Measurements from ENCODE around the gene CARD10.
"Not testable (repeated sequence)": the region's sequence is repeated elsewhere in the genome, so short reads cannot be mapped to it uniquely, and the experiment has no call there.

CARD10 gene

GRCh38 chr22:37470087-37470445 is 49.1 kb downstream of the CARD10 start:
- Histone ChIP-seq H3K4me3 (ENCODE audit: low read depth, low read length) (no peak overlapping the region), H3K27ac (no peak overlapping the region), H3K27me3 (ENCODE audit: insufficient read depth, low read depth, severe bottlenecking) (no peaks in the 10 kb centered on the region), H3K9me3 (ENCODE audit: severe bottlenecking) (no peaks in the 10 kb centered on the region), H3K36me3 (peaks cover 79% of the 10 kb centered on the region)
- TF ChIP-seq, protein P1, sequence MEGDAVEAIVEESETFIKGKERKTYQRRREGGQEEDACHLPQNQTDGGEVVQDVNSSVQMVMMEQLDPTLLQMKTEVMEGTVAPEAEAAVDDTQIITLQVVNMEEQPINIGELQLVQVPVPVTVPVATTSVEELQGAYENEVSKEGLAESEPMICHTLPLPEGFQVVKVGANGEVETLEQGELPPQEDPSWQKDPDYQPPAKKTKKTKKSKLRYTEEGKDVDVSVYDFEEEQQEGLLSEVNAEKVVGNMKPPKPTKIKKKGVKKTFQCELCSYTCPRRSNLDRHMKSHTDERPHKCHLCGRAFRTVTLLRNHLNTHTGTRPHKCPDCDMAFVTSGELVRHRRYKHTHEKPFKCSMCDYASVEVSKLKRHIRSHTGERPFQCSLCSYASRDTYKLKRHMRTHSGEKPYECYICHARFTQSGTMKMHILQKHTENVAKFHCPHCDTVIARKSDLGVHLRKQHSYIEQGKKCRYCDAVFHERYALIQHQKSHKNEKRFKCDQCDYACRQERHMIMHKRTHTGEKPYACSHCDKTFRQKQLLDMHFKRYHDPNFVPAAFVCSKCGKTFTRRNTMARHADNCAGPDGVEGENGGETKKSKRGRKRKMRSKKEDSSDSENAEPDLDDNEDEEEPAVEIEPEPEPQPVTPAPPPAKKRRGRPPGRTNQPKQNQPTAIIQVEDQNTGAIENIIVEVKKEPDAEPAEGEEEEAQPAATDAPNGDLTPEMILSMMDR (IDR thresholded peaks at IDR 0.05; ENCODE audit: low read depth, low read length): no peak
- no peak for DNase-seq

GRCh38 chr22:37469416-37470086 is 49.7 kb downstream of the CARD10 start:
- H3K9me3 ChIP-seq (ENCODE audit: severe bottlenecking): no peaks in the 10 kb centered on the region
- H3K4me3 ChIP-seq (ENCODE audit: low read depth, low read length): no peak overlapping the region
- H3K36me3 ChIP-seq: peaks cover 77% of the 10 kb centered on the region
- H3K27ac ChIP-seq: no peak overlapping the region
- no peak for DNase-seq
- H3K27me3 ChIP-seq (ENCODE audit: insufficient read depth, low read depth, severe bottlenecking): no peaks in the 10 kb centered on the region
- TF ChIP-seq, protein P1 (IDR thresholded peaks at IDR 0.05; ENCODE audit: low read depth, low read length): no peak

DNA sequence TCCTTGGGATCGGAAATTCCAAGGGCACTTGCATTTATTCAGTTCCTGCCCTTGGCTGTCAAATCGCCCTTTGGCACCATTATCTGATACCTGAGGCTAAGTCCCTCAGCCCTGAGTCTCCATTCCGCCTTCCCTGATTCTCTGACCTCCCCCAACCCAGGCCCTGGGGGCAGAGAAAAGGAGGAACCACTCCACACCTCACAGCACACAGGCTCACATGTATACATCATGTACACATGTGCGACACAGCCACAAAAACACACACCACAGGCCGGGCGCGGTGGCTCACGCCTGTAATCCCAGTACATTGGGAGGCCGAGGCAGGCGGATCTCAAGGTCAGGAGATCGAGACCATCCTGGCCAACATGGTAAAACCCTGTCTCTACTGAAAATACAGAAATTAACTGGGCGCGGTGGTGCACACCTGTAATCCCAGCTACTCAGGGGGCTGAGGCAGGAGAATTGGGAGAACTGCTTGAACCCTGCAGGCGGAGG is 51.0 kb downstream of the CARD10 start:
- not testable (repeated sequence) for H3K27me3 ChIP-seq (ENCODE audit: insufficient read depth, low read depth, severe bottlenecking); H3K4me3 ChIP-seq (ENCODE audit: low read depth, low read length); H3K9me3 ChIP-seq (ENCODE audit: severe bottlenecking); DNase-seq
- Histone ChIP-seq H3K36me3 (peaks cover 65% of the 10 kb centered on the region), H3K27ac (peak overlapping the region; percentile 81)

DNA sequence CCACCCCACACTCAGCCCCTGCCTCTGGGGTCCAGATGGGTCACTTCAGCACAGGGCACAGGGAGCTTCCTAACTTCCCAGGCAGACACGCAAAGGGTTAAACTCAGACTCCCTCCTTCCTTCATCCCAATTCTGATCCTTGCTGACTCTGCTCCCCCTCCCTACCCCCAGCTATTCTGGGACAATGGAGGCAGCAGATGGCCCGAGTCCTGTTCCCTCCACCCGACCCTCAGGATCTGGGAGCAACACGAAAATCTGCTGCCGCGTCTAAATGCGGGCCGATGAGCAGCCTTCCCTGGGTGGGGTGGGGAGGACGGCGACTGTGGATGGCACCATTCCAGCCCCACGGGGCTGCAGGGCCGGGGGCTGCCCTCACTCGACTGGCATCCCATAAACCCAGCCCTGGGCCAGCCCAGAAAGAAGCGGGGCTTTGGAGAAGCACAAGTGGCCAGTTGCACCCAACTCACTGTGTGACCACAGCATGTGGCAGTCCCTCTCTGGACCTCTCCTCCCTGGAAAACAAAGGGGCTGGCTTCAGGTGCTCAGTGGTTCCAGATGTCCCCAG is 51.7 kb downstream of the CARD10 start:
- TF ChIP-seq, protein P1 (IDR thresholded peaks at IDR 0.05; ENCODE audit: low read depth, low read length): no peak
- Histone ChIP-seq H3K36me3 (peaks cover 59% of the 10 kb centered on the region), H3K27ac (peak overlapping the region; percentile 81), H3K9me3 (ENCODE audit: severe bottlenecking) (no peaks in the 10 kb centered on the region), H3K4me3 (ENCODE audit: low read depth, low read length) (no peak overlapping the region), H3K27me3 (ENCODE audit: insufficient read depth, low read depth, severe bottlenecking) (no peaks in the 10 kb centered on the region)
- peak; percentile 70 for DNase-seq

- TF ChIP-seq, protein P1 (IDR thresholded peaks at IDR 0.05; ENCODE audit: low read depth, low read length): no peak
- no peak overlapping the region for H3K4me3 ChIP-seq (ENCODE audit: low read depth, low read length)
- no peaks in the 10 kb centered on the region for H3K27me3 ChIP-seq (ENCODE audit: insufficient read depth, low read depth, severe bottlenecking)
- H3K9me3 ChIP-seq (ENCODE audit: severe bottlenecking): no peaks in the 10 kb centered on the region
- H3K27ac ChIP-seq: no peak overlapping the region
- no peak for DNase-seq
- peaks cover 33% of the 10 kb centered on the region for H3K36me3 ChIP-seq
Observed at GRCh38 chr22:37464181-37464580, 55.0 kb downstream of the CARD10 start.

DNA sequence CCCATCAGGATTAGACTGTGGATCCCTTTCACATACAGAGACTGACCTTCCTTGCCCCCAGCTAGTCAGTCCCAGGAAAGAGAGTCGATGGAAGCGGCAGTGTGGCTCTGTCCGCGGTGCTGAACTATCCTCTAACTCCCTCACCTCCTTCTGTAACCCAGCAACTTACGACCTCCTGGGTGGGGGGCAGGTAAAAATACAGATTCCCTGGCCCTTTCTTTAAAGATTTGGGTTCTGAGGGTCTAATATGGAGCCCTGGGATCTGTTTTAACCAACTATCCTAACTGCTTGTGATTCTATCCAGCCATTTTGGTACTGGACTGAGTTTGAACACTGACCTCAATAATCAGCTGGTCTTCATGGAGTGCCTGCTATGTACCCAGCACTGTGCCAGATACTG is 56.2 kb downstream of the CARD10 start:
- Histone ChIP-seq H3K27ac (no peak overlapping the region), H3K9me3 (ENCODE audit: severe bottlenecking) (no peaks in the 10 kb centered on the region), H3K27me3 (ENCODE audit: insufficient read depth, low read depth, severe bottlenecking) (no peaks in the 10 kb centered on the region), H3K36me3 (peaks cover 24% of the 10 kb centered on the region), H3K4me3 (ENCODE audit: low read depth, low read length) (no peak overlapping the region)
- DNase-seq: no peak
- TF ChIP-seq, protein P1 (IDR thresholded peaks at IDR 0.05; ENCODE audit: low read depth, low read length): no peak
